Measurements from ENCODE around the gene CNTNAP4. TPM values are rescaled to one million over a fixed set of nuclear protein-coding genes. Genes with fewer than 3 reads are reported as not detected.

The CNTNAP4 gene
- total RNA-seq, 1 donor from 2014 or later: 1.2 TPM

- no peaks in the 10 kb centered on the region for H3K4me1 Mint-ChIP-seq (ENCODE audit: low read depth, unreplicated experiment)
- no peak for DNase-seq
- no peak overlapping the region for H3K27ac Mint-ChIP-seq (ENCODE audit: unreplicated experiment)
- peaks cover 3% of the 10 kb centered on the region for H3K27me3 Mint-ChIP-seq (ENCODE audit: unreplicated experiment)
- no peak overlapping the region for H3K4me3 Mint-ChIP-seq (ENCODE audit: unreplicated experiment)
- H3K9me3 Mint-ChIP-seq (ENCODE audit: unreplicated experiment): no peaks in the 10 kb centered on the region
- H3K36me3 Mint-ChIP-seq (ENCODE audit: unreplicated experiment): no peaks in the 10 kb centered on the region
- TF ChIP-seq CTCF (IDR thresholded peaks at IDR 0.05; ENCODE audit: partially characterized antibody, unreplicated experiment): no peak
Measured at GRCh38 chr16:76237471-76237870, 39.7 kb upstream of the CNTNAP4 start.

- Mint-ChIP-seq H3K27me3 (ENCODE audit: unreplicated experiment) (no peaks in the 10 kb centered on the region), H3K27ac (ENCODE audit: unreplicated experiment) (no peak overlapping the region), H3K36me3 (ENCODE audit: unreplicated experiment) (no peaks in the 10 kb centered on the region), H3K9me3 (ENCODE audit: unreplicated experiment) (no peaks in the 10 kb centered on the region), H3K4me3 (ENCODE audit: unreplicated experiment) (no peak overlapping the region), H3K4me1 (ENCODE audit: low read depth, unreplicated experiment) (no peaks in the 10 kb centered on the region)
- no peak for TF ChIP-seq CTCF (IDR thresholded peaks at IDR 0.05; ENCODE audit: partially characterized antibody, unreplicated experiment)
- no peak for DNase-seq
Measured at GRCh38 chr16:76241755-76242154, 35.4 kb upstream of the CNTNAP4 start.

GRCh38 chr16:76243620-76244019 is 33.6 kb upstream of the CNTNAP4 start:
- Mint-ChIP-seq H3K4me1 (ENCODE audit: low read depth, unreplicated experiment) (no peaks in the 10 kb centered on the region), H3K27ac (ENCODE audit: unreplicated experiment) (no peak overlapping the region)

GRCh38 chr16:76246587-76246986 is 30.6 kb upstream of the CNTNAP4 start:
- H3K4me1 Mint-ChIP-seq (ENCODE audit: low read depth, unreplicated experiment): no peaks in the 10 kb centered on the region
- no peaks in the 10 kb centered on the region for H3K27me3 Mint-ChIP-seq (ENCODE audit: unreplicated experiment)
- no peaks in the 10 kb centered on the region for H3K36me3 Mint-ChIP-seq (ENCODE audit: unreplicated experiment)
- H3K9me3 Mint-ChIP-seq (ENCODE audit: unreplicated experiment): peaks cover 2% of the 10 kb centered on the region
- H3K27ac Mint-ChIP-seq (ENCODE audit: unreplicated experiment): no peak overlapping the region
- no peak overlapping the region for H3K4me3 Mint-ChIP-seq (ENCODE audit: unreplicated experiment)
- no peak for TF ChIP-seq CTCF (IDR thresholded peaks at IDR 0.05; ENCODE audit: partially characterized antibody, unreplicated experiment)
- no peak for DNase-seq

More at GRCh38 chr16:76243620-76244019, 33.6 kb upstream of the CNTNAP4 start:
- Mint-ChIP-seq H3K27me3 (ENCODE audit: unreplicated experiment) (no peaks in the 10 kb centered on the region), H3K9me3 (ENCODE audit: unreplicated experiment) (peaks cover 2% of the 10 kb centered on the region), H3K4me3 (ENCODE audit: unreplicated experiment) (no peak overlapping the region), H3K36me3 (ENCODE audit: unreplicated experiment) (no peaks in the 10 kb centered on the region)
- DNase-seq: no peak
- TF ChIP-seq CTCF (IDR thresholded peaks at IDR 0.05; ENCODE audit: partially characterized antibody, unreplicated experiment): no peak

GRCh38 chr16:76265434-76266045 is 11.7 kb upstream of the CNTNAP4 start:
- peak; percentile 80 for TF ChIP-seq CTCF (IDR thresholded peaks at IDR 0.05; ENCODE audit: partially characterized antibody, unreplicated experiment)
- no peaks in the 10 kb centered on the region for H3K4me1 Mint-ChIP-seq (ENCODE audit: low read depth, unreplicated experiment)
- no peaks in the 10 kb centered on the region for H3K36me3 Mint-ChIP-seq (ENCODE audit: unreplicated experiment)
- no peaks in the 10 kb centered on the region for H3K27me3 Mint-ChIP-seq (ENCODE audit: unreplicated experiment)
- no peaks in the 10 kb centered on the region for H3K9me3 Mint-ChIP-seq (ENCODE audit: unreplicated experiment)
- H3K4me3 Mint-ChIP-seq (ENCODE audit: unreplicated experiment): no peak overlapping the region
- peak; percentile 81 for DNase-seq
- no peak overlapping the region for H3K27ac Mint-ChIP-seq (ENCODE audit: unreplicated experiment)

Data from glutamatergic neuron (in vitro differentiated cells).